SK-N-SH treated with all-trans-retinoic acid at 6 μM for 48 hours (cell line): ENCODE results near the gene BSG.

Source experiments
- GLIS3 ChIP-seq: fragments of 250-450 bp; sonication (Bioruptor Pico); IDR thresholded peaks from 2 replicates; pipeline ENCODE4 v1.5.0; 2020; ENCODE audit warnings: mild to moderate bottlenecking, moderate library complexity
- TOX ChIP-seq: fragments of 250-450 bp; sonication (Bioruptor Pico); IDR thresholded peaks from 2 replicates; pipeline ENCODE4 v1.8.0; 2021; ENCODE audit warnings: mild to moderate bottlenecking, moderate library complexity, borderline replicate concordance
- ZFP30 ChIP-seq: fragments of 450-650 bp; formaldehyde crosslinking; IDR thresholded peaks from 2 replicates; pipeline ENCODE4 v1.5.0; 2022; ENCODE audit warnings: mild to moderate bottlenecking, moderate library complexity
- TF ChIP-seq, protein P1 (sequence below): fragments of 250-450 bp; sonication (Bioruptor Pico); IDR thresholded peaks from 2 replicates; pipeline ENCODE4 v1.8.0; 2021; ENCODE audit warnings: low read depth, mild to moderate bottlenecking, moderate library complexity, borderline replicate concordance
- TF ChIP-seq, protein P2 (sequence below): fragments of 250-450 bp; sonication (Bioruptor Pico); IDR thresholded peaks from 2 replicates; pipeline ENCODE4 v1.8.0; 2020; ENCODE audit warnings: mild to moderate bottlenecking, moderate library complexity, borderline replicate concordance

GRCh38 chr19:573519-573825 is 1.1 kb downstream of the BSG start:
- TF ChIP-seq ZFP30 (no peak), GLIS3 (CRISPR knock-in tag) (no peak), TOX (no peak)
- TF ChIP-seq, protein P1, sequence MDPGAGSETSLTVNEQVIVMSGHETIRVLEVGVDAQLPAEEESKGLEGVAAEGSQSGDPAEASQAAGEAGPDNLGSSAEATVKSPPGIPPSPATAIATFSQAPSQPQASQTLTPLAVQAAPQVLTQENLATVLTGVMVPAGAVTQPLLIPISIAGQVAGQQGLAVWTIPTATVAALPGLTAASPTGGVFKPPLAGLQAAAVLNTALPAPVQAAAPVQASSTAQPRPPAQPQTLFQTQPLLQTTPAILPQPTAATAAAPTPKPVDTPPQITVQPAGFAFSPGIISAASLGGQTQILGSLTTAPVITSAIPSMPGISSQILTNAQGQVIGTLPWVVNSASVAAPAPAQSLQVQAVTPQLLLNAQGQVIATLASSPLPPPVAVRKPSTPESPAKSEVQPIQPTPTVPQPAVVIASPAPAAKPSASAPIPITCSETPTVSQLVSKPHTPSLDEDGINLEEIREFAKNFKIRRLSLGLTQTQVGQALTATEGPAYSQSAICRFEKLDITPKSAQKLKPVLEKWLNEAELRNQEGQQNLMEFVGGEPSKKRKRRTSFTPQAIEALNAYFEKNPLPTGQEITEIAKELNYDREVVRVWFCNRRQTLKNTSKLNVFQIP, result no peak
- TF ChIP-seq, protein P2, sequence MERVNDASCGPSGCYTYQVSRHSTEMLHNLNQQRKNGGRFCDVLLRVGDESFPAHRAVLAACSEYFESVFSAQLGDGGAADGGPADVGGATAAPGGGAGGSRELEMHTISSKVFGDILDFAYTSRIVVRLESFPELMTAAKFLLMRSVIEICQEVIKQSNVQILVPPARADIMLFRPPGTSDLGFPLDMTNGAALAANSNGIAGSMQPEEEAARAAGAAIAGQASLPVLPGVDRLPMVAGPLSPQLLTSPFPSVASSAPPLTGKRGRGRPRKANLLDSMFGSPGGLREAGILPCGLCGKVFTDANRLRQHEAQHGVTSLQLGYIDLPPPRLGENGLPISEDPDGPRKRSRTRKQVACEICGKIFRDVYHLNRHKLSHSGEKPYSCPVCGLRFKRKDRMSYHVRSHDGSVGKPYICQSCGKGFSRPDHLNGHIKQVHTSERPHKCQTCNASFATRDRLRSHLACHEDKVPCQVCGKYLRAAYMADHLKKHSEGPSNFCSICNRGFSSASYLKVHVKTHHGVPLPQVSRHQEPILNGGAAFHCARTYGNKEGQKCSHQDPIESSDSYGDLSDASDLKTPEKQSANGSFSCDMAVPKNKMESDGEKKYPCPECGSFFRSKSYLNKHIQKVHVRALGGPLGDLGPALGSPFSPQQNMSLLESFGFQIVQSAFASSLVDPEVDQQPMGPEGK (CRISPR knock-in tag), result no peak
